ENCODE measurements around the gene TOB2. TPM values are rescaled to one million over a fixed set of nuclear protein-coding genes. Genes with fewer than 3 reads are reported as not detected.
"Not testable (repeated sequence)": the region's sequence is repeated elsewhere in the genome, so short reads cannot be mapped to it uniquely, and the experiment has no call there.

The TOB2 gene
- total and polyA plus RNA-seq, 5 donors from 2014 or later, result 16.3 to 32.0 (median 17.6) TPM

DNA sequence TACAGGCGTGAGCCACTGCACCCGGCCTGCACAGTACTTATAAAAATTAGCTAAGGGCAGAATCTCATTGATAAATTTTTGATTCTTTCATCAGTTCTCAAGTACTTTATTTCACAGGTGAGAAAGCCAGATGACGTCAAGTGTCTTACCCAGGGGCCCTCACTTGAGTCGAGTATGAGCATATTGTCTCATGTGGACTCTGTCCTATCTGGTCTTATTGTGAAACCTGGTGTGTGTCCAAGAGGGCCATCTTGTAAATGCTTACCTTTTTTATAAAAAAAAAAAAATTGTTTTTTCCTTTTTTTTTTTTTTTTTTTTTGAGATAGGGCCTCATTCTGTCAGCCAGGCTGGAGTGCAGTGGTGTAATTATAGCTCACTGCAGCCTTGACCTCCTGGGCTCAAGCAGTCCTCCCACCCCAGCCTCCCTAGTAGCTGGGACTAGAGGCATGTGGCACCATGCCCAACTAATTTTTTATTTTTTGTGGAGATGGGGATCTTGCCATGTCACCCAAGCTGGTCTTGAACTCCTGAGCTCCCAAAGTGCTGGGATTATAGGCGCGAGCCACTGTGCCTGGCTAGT, 28.4 kb upstream of the TOB2 start:
- Histone ChIP-seq H3K27ac (ENCODE audit: insufficient read depth, low read length, poor library complexity, severe bottlenecking) (no peak overlapping the region), H3K4me3 (ENCODE audit: low read depth, low read length) (no peak overlapping the region), H3K9me3 (ENCODE audit: control insufficient read depth in 2 of 2, low read length in 2 of 2) (no peaks in the 10 kb centered on the region), H3K27me3 (ENCODE audit: control insufficient read depth, insufficient read depth, low read length) (no peaks in the 10 kb centered on the region), H3K36me3 (ENCODE audit: control insufficient read depth, insufficient read depth, low read length) (no peaks in the 10 kb centered on the region), H3K4me1 (ENCODE audit: control insufficient read depth, insufficient read depth, low read length, poor library complexity, severe bottlenecking) (peaks cover 3% of the 10 kb centered on the region)
- H3K27me3 Mint-ChIP-seq, result no peaks in the 10 kb centered on the region
- H3K27ac Mint-ChIP-seq, result no peak overlapping the region
- no peak overlapping the region for H3K4me3 Mint-ChIP-seq
- peaks cover 0 to 54% (median 18%) of the 10 kb centered on the region in 4 donors for H3K4me1 Mint-ChIP-seq
- H3K36me3 Mint-ChIP-seq, result peaks cover 17% of the 10 kb centered on the region
- DNase-seq, result no peak
- ATAC-seq (ENCODE audit: low read depth in 2 of 2), result no peak
- no peaks in the 10 kb centered on the region for H3K9me3 Mint-ChIP-seq

GRCh38 chr22:41471568-41471967, 25.0 kb upstream of the TOB2 start:
- peaks cover 22% of the 10 kb centered on the region for H3K36me3 Mint-ChIP-seq
- H3K4me3 Mint-ChIP-seq, result peak overlapping the region in 1 of 4 donors; percentile 23
- H3K4me1 Mint-ChIP-seq, result peaks cover 0 to 64% (median 32%) of the 10 kb centered on the region in 4 donors
- no peaks in the 10 kb centered on the region for H3K27me3 ChIP-seq (ENCODE audit: control insufficient read depth, insufficient read depth, low read length)
- no peaks in the 10 kb centered on the region for H3K27me3 Mint-ChIP-seq
- DNase-seq (no peak), ATAC-seq (ENCODE audit: low read depth in 2 of 2) (no peak)
- no peaks in the 10 kb centered on the region for H3K9me3 ChIP-seq (ENCODE audit: control insufficient read depth in 2 of 2, low read length in 2 of 2)
- no peak overlapping the region for H3K27ac ChIP-seq (ENCODE audit: insufficient read depth, low read length, poor library complexity, severe bottlenecking)
- peaks cover 19% of the 10 kb centered on the region for H3K4me1 ChIP-seq (ENCODE audit: control insufficient read depth, insufficient read depth, low read length, poor library complexity, severe bottlenecking)
- no peak overlapping the region for H3K27ac Mint-ChIP-seq
- no peak overlapping the region for H3K4me3 ChIP-seq (ENCODE audit: low read depth, low read length)
- peaks cover 10% of the 10 kb centered on the region for H3K36me3 ChIP-seq (ENCODE audit: control insufficient read depth, insufficient read depth, low read length)
- H3K9me3 Mint-ChIP-seq, result no peaks in the 10 kb centered on the region

DNA sequence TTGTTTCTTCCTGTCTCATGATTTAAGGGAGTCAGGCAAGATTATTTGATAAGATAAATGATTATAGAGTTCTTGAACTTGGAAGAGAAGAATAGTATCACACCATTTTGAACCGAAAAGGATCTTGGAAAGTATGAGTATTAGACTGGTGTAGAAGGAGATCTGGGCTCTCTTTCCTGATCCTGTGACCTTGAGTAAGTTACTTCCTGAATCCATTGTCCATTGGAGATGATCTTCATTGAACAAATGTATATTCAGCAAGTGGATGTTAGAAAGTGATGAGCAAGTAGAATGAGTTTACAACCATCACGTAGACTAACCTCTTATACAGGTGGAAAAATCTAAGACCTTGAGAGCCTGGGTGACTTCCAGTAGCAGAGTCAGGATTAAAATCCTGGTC, 24.3 kb upstream of the TOB2 start:
- Histone ChIP-seq H3K27ac (ENCODE audit: insufficient read depth, low read length, poor library complexity, severe bottlenecking) (no peak overlapping the region), H3K4me1 (ENCODE audit: control insufficient read depth, insufficient read depth, low read length, poor library complexity, severe bottlenecking) (peaks cover 19% of the 10 kb centered on the region), H3K9me3 (ENCODE audit: control insufficient read depth in 2 of 2, low read length in 2 of 2) (no peaks in the 10 kb centered on the region), H3K36me3 (ENCODE audit: control insufficient read depth, insufficient read depth, low read length) (peaks cover 17% of the 10 kb centered on the region), H3K27me3 (ENCODE audit: control insufficient read depth, insufficient read depth, low read length) (no peaks in the 10 kb centered on the region), H3K4me3 (ENCODE audit: low read depth, low read length) (no peak overlapping the region)
- Mint-ChIP-seq H3K9me3 (no peaks in the 10 kb centered on the region), H3K4me3 (peak overlapping the region; percentile 65 to 92 (median 84)), H3K4me1 (peaks cover 0 to 63% (median 32%) of the 10 kb centered on the region in 4 donors), H3K36me3 (peaks cover 27% of the 10 kb centered on the region), H3K27ac (peak overlapping the region in 2 of 3 donors; percentile 75 to 99), H3K27me3 (no peaks in the 10 kb centered on the region)
- ATAC-seq (ENCODE audit: low read depth in 2 of 2), result no peak
- no peak for DNase-seq

DNA sequence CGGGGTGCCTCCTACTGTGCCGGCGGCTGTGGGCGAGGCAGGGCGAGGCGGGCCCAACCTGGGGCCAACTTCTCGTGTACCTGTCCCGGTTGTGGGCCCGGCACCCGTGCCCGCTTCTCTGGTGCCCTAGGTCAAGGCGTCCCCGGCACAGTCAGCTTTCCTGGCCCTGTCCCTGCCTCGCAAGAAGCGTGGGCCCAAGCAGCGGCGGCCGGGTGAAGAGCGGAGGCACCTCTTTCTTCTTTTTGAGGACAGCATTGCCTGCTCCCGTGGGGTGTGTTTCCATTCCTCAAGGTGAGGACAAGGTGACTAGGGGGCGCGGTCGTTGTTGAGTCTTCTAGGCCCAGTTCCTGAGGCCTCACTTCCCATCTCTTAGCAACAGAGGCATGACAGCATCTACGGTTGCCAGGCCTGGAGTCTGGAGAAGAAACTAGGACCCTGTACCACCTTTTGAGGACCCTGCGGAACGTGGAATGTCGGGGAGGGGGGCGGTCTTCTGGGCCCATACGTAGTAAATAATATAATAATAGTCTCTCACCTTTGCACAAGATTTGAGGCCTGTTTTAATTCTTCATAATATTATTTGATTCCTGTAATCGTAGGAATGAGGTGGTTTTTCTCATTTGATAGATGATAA, 22.7 kb upstream of the TOB2 start:
- H3K27me3 ChIP-seq (ENCODE audit: control insufficient read depth, insufficient read depth, low read length), result no peaks in the 10 kb centered on the region
- Mint-ChIP-seq H3K9me3 (no peaks in the 10 kb centered on the region), H3K27me3 (no peaks in the 10 kb centered on the region), H3K4me3 (peak overlapping the region; percentile 89 to 93 (median 92)), H3K4me1 (peaks cover 0 to 68% (median 35%) of the 10 kb centered on the region in 4 donors), H3K27ac (peak overlapping the region; percentile 99 to 100 (median 100)), H3K36me3 (peaks cover 28% of the 10 kb centered on the region)
- DNase-seq (peak in 1 of 3 donors; percentile 47), ATAC-seq (ENCODE audit: low read depth in 2 of 2) (no peak)
- peak overlapping the region; percentile 95 for H3K27ac ChIP-seq (ENCODE audit: insufficient read depth, low read length, poor library complexity, severe bottlenecking)
- peaks cover 31% of the 10 kb centered on the region for H3K36me3 ChIP-seq (ENCODE audit: control insufficient read depth, insufficient read depth, low read length)
- H3K4me1 ChIP-seq (ENCODE audit: control insufficient read depth, insufficient read depth, low read length, poor library complexity, severe bottlenecking), result peaks cover 19% of the 10 kb centered on the region
- peak overlapping the region; percentile 92 for H3K4me3 ChIP-seq (ENCODE audit: low read depth, low read length)
- no peaks in the 10 kb centered on the region for H3K9me3 ChIP-seq (ENCODE audit: control insufficient read depth in 2 of 2, low read length in 2 of 2)

- Mint-ChIP-seq H3K36me3 (peaks cover 29% of the 10 kb centered on the region), H3K27me3 (no peaks in the 10 kb centered on the region)
- peak within 1 kb of the TSS; percentile 92 for H3K4me3 ChIP-seq (ENCODE audit: low read depth, low read length)
Observed at GRCh38 chr22:41468381-41469217, 22.0 kb upstream of the TOB2 start, which contains the start of the genes ACO2 and PHF5A. Gene ACO2 (plus strand): TSS chr22:41469117. CDS start chr22:41469147, 30 bp downstream. Gene PHF5A (minus strand): TSS chr22:41468692. CDS start chr22:41468653, 39 bp downstream.

GRCh38 chr22:41461901-41462300, 15.3 kb upstream of the TOB2 start:
- Histone ChIP-seq H3K9me3 (ENCODE audit: control insufficient read depth in 2 of 2, low read length in 2 of 2) (no peaks in the 10 kb centered on the region), H3K4me3 (ENCODE audit: low read depth, low read length) (no peak overlapping the region), H3K36me3 (ENCODE audit: control insufficient read depth, insufficient read depth, low read length) (peaks cover 69% of the 10 kb centered on the region), H3K27ac (ENCODE audit: insufficient read depth, low read length, poor library complexity, severe bottlenecking) (no peak overlapping the region), H3K4me1 (ENCODE audit: control insufficient read depth, insufficient read depth, low read length, poor library complexity, severe bottlenecking) (no peaks in the 10 kb centered on the region), H3K27me3 (ENCODE audit: control insufficient read depth, insufficient read depth, low read length) (no peaks in the 10 kb centered on the region)
- ATAC-seq (ENCODE audit: low read depth in 2 of 2) (no peak), DNase-seq (no peak)
- H3K4me3 Mint-ChIP-seq, result peak overlapping the region in 1 of 4 donors; percentile 32
- peaks cover 0 to 12% (median 11%) of the 10 kb centered on the region in 4 donors for H3K4me1 Mint-ChIP-seq
- H3K27ac Mint-ChIP-seq, result no peak overlapping the region
- H3K36me3 Mint-ChIP-seq, result peaks cover 29% of the 10 kb centered on the region
- no peaks in the 10 kb centered on the region for H3K27me3 Mint-ChIP-seq
- no peaks in the 10 kb centered on the region for H3K9me3 Mint-ChIP-seq

More at GRCh38 chr22:41468381-41469217, 22.0 kb upstream of the TOB2 start, which contains the start of the genes ACO2 and PHF5A:
- Histone ChIP-seq H3K9me3 (ENCODE audit: control insufficient read depth in 2 of 2, low read length in 2 of 2) (no peaks in the 10 kb centered on the region), H3K36me3 (ENCODE audit: control insufficient read depth, insufficient read depth, low read length) (peaks cover 38% of the 10 kb centered on the region), H3K27me3 (ENCODE audit: control insufficient read depth, insufficient read depth, low read length) (no peaks in the 10 kb centered on the region), H3K4me1 (ENCODE audit: control insufficient read depth, insufficient read depth, low read length, poor library complexity, severe bottlenecking) (peaks cover 19% of the 10 kb centered on the region), H3K27ac (ENCODE audit: insufficient read depth, low read length, poor library complexity, severe bottlenecking) (peak within 1 kb of the TSS; percentile 95)
- H3K9me3 Mint-ChIP-seq, result no peaks in the 10 kb centered on the region
- DNase-seq (peak; percentile 96 to 99 (median 99)), ATAC-seq (ENCODE audit: low read depth in 2 of 2) (peak; percentile 90 to 93)
- peaks cover 0 to 68% (median 37%) of the 10 kb centered on the region in 4 donors for H3K4me1 Mint-ChIP-seq
- H3K4me3 Mint-ChIP-seq, result peak within 1 kb of the TSS; percentile 89 to 93 (median 92)
- peak within 1 kb of the TSS; percentile 99 to 100 (median 100) for H3K27ac Mint-ChIP-seq

GRCh38 chr22:41460071-41460470, 13.5 kb upstream of the TOB2 start:
- H3K4me1 ChIP-seq (ENCODE audit: control insufficient read depth, insufficient read depth, low read length, poor library complexity, severe bottlenecking); H3K9me3 ChIP-seq (ENCODE audit: control insufficient read depth in 2 of 2, low read length in 2 of 2); DNase-seq; H3K4me3 Mint-ChIP-seq; H3K27me3 ChIP-seq (ENCODE audit: control insufficient read depth, insufficient read depth, low read length); H3K4me3 ChIP-seq (ENCODE audit: low read depth, low read length); H3K27ac ChIP-seq (ENCODE audit: insufficient read depth, low read length, poor library complexity, severe bottlenecking); H3K27me3 Mint-ChIP-seq; H3K9me3 Mint-ChIP-seq; ATAC-seq (ENCODE audit: low read depth in 2 of 2): not testable (repeated sequence)
- Mint-ChIP-seq H3K36me3 (peaks cover 24% of the 10 kb centered on the region), H3K27ac (peak overlapping the region in 1 of 3 donors; percentile 95), H3K4me1 (peaks cover 0 to 12% (median 11%) of the 10 kb centered on the region in 4 donors)
- H3K36me3 ChIP-seq (ENCODE audit: control insufficient read depth, insufficient read depth, low read length), result peaks cover 52% of the 10 kb centered on the region

Data from CD4-positive, CD25-positive, alpha-beta regulatory T cell (primary cell).